Frontal cortex (tissue), 4 donors: ENCODE results near the gene RHNO1. TPM values are rescaled to one million over a fixed set of nuclear protein-coding genes. Genes with fewer than 3 reads are reported as not detected.

Experiments used
- DNase-seq, 2 donors: peaks; one replicate each; pipeline ENCODE4 v3.0.0; 2012; ENCODE audit warnings: low spot score in 2 of 2
- FAIRE-seq: peaks from 2 replicates; lab custom pipeline; 2012; peaks lifted over from hg19 to GRCh38; lab: Jason Lieb, UNC
- total RNA-seq: library from RNA; depleted of rRNA; stranded (reverse); fragments of >200 nt; gene quantifications from one replicate; pipeline ENCODE4 v1.2.3, GENCODE V29; 2014
- donor health status: control.
- donor health status: control.
- donor health status: control.

RHNO1 gene
- total RNA-seq, 1 donor from 2014 or later: 49.7 TPM

DNA sequence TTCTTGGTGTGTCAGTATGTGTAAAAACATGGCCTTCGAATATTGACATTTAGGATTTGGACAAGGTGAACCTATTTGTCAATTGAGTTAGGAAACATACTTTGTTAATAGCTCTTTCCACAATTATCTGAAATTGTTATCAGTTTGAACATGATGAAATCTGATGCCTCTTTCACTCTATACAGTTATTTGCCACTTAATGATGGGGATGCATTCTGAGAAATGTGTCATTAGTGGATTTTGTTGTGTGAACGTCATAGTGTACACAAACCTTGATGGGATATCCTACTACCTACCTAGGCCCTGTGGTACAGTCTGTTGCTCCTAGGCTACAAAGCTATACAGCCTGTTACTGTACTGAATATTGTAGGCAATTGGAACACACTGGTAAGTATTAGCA lies 18.5 kb downstream of the RHNO1 start:
- no peak for FAIRE-seq
- DNase-seq: no peak

DNA sequence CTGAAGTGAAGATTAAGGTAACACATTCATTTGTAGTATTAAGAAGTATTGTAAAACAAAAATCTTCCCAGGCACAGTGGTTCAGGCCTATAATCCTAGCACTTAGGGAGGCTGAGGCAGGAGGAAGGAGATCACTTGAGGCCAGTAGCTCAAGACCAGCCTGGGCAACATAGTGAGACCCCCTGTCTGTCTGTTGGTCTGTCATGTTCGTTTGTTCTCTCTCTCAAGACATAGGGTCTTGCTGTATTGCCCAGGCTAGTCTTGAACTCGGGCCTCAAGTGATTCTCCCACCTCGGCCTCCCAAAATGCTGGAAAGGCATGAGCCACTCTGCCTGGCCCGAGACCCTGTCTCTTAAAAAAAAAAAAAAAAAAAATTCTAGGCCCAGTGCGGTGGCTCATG lies 20.4 kb downstream of the RHNO1 start:
- FAIRE-seq: no peak

DNA sequence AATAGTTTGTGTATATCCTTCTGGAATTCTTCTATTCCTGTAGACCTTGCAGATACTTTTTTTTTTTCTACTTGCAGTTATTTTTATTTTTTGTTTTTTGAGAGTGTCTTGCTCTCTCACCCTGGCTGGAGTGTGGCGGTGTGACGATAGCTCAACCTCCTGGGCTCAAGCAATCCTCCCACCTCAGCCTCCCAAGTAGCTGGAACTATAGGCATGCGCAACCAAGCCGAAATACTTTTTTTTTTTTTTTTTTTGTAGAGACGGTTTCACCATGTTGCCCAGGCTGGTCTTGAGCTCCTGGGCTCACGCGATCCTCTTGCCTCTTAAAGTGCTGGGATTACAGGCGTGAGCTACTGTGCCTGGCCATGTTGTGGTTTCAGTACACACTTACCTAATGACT lies 23.6 kb downstream of the RHNO1 start:
- DNase-seq: no peak
- FAIRE-seq: no peak

More for the DNA sequence above, 20.4 kb downstream of the RHNO1 start:
- no peak for DNase-seq

DNA sequence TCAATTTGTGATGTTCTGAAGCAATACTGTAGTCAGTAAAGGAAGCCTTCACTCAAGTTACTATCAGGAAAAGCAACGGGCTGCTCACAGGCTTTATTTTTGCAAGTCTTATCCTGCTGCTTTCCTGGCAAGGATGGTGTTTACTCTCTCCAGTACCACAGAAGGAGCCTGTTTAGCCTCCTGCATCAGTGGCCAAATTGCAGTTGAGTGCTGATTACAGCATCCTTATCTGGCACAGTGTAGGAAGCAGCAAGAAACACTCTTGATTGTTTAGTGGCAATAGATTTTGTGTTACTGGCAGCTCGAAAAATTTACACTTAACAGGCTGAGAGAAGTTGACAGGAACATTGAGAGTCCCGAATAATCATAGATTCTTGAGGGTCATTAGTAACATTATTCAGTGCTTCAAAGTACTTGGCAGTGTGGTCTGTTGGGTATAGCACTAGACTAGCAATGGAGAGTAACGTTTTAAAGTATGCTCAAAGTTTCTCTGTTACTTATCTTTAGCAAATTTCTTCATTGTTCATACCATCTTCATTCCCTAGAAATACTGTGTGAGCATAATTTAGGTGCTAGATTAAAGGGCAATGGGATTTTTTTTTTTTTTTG lies 25.4 kb downstream of the RHNO1 start:
- no peak for DNase-seq
- no peak for FAIRE-seq

GRCh38 chr12:2904260-2904659 lies 27.2 kb downstream of the RHNO1 start:
- no peak for FAIRE-seq
- no peak for DNase-seq

DNA sequence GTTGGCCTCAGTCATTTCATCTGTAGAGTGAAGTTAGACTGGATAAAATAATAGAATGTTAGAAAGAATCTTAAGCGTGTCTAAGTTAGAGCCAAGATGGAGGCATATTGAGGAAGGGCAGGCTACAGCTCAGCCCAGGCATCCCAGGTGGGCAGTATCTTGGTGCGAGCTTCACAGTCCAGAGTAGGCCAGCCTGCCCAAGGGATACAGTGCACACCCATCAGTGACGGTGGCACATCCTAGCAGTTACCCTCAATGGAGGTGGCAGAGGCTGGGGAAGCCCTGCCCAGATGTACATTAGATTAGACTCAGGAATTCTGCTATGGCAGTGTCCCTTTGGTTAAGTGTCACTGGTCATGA lies 35.2 kb downstream of the RHNO1 start:
- no peak for DNase-seq
- FAIRE-seq: no peak

GRCh38 chr12:2919249-2919648 lies 42.2 kb downstream of the RHNO1 start:
- no peak for FAIRE-seq
- no peak for DNase-seq

DNA sequence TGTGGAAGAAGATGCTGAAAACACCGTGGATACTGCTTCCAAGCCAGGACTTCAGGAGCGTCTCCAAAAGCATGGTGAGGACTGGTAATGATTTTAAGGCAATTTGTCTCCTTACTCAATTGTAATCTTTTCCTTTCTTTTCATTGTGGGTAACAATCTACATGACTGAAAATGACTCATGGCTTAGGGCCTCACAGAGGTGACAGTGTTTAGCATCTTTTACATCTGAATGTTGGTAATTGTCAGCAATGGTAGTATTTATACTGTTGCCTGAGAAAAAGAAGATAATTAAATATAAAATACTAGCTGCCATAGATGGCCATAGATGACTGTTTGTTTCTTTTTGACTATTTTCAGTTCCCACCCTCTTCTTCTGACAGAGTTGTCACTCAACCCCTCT lies 45.3 kb downstream of the RHNO1 start:
- DNase-seq: no peak
- FAIRE-seq: no peak

DNA sequence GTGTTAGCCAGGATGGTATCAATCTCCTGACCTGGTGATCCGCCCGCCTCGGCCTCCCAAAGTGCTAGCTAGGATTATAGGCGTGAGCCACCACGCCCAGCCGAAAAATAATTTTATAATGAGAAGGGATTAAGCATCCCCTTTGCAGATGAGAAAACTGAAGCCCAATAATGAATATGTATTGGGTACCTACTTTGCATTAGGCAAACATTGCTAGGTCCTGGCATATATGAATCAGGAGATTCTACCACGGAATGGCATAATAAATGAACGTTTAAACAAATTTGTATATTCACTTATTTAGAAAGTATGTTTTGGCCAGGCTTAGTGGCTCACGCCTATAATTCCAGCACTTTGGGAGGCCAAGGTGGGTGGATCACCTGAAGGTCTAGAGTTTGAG lies 46.0 kb downstream of the RHNO1 start:
- no peak for DNase-seq
- FAIRE-seq: no peak

DNA sequence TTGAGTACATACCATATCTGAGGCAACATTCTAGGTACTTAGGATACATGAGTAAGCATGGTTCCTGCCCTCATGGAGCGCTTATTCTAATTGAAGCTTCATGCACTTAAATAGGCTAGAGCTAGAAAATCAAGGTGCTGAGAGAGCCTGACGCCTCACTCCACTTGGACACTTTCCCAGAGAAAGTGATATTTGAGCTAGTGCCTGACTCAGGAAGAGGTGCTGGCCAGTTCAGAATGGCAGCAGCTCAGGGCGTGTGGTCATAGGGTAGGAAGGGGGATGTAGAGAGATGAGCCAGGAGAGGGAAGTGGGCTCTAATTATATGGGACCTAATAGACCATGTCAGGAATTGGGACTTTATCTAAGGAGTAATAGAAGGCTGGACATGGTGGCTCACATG lies 47.0 kb downstream of the RHNO1 start:
- DNase-seq (no peak), FAIRE-seq (no peak)

- DNase-seq (no peak), FAIRE-seq (no peak)
These were observed 48.4 kb downstream of the RHNO1 start for GRCh38 chr12:2925322-2925995.

DNA sequence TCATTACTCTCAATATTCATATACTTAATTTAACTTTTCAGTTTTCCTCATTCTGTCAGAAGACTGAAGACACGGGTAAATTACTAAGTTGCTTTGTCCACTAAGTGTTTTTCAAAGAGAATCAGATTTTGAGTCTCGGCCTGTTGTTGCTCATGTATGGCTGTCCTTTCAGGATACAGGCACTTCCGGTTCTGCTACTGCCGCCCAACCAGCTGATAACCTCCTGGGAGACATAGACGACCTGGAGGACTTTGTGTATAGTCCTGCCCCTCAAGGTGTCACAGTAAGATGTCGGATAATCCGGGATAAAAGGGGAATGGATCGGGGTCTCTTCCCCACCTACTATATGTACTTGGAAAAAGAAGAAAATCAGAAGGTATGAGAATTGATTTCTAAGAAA lies 53.8 kb downstream of the RHNO1 start:
- FAIRE-seq (no peak), DNase-seq (no peak)

DNA sequence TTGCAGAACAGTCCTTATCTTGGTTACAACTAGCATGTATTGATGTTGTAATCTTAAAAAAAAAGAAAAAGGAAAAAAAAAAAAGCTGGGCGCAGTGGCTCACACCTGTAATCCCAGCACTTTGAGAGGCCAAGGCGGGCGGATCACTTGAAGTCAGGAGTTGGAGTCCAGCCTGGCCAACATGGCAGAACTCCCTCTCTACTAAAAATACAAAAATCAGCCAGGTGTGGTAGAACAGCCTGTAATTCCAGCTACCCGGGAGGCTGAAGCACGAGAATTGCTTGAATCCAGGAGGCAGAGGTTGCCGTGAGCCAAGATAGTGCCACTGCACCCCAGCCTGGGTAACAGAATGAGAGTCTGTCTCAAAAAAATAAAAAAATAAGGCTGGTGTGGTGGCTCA lies 56.6 kb downstream of the RHNO1 start:
- DNase-seq: no peak
- no peak for FAIRE-seq

DNA sequence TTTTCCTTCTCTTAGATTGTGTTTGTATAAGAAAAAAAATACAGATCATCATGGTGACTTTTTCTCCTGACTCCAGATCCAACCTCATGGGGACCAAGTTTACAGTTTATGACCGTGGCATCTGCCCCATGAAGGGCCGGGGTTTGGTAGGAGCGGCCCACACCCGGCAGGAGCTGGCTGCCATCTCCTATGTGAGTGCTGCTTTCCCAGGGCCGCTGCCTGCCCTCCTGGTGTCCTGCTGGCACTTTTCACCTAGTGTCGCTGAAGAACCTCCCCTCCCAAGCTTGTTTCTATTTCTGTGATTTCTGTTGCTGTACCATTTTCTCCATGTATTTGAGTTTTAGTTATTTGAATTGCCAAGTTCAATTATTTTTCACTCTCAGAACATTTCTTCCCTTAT lies 57.3 kb downstream of the RHNO1 start:
- DNase-seq: no peak
- FAIRE-seq: no peak

DNA sequence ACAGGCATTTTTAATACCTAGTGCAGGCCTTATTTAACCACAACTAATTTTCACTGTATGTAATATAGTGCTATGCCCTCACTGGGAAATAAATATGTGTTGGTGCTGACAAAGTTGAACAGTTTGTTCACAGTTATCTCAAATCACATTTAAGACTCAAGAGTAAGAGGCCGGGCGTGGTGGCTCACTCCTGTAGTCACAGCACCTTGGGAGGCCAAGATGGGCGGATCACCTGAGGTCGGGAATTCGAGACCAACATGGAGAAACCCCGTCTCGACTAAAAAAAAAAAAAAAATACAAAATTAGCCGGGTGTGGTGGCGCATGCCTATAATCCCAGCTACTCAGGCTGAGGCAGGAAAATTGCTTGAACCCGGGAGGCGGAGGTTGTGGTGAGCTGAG lies 59.3 kb downstream of the RHNO1 start:
- FAIRE-seq: no peak
- no peak for DNase-seq

GRCh38 chr12:2937500-2937899 lies 60.5 kb downstream of the RHNO1 start:
- DNase-seq (no peak), FAIRE-seq (no peak)

Other genes with a start within 250 kb of the RHNO1 start
- 44.8 TPM for gene FKBP4, start 82.3 kb upstream of the RHNO1 start, total RNA-seq
- 14.3 TPM for gene ITFG2, start 64.6 kb upstream of the RHNO1 start, total RNA-seq
- gene NRIP2, start 42.2 kb upstream of the RHNO1 start, total RNA-seq: not detected
- gene TEX52, start 20.2 kb upstream of the RHNO1 start, total RNA-seq: not detected
- 0.82 TPM for gene FOXM1, start within 50 bp of the RHNO1 start, total RNA-seq
- 6.9 TPM for gene TULP3, start 13.7 kb downstream of the RHNO1 start, total RNA-seq
- 0.41 TPM for gene TEAD4, start 82.2 kb downstream of the RHNO1 start, total RNA-seq
- 22.4 TPM for gene TSPAN9, start 200.2 kb downstream of the RHNO1 start, total RNA-seq